ENCODE data around the gene CSPG5. TPM values are rescaled to one million over a fixed set of nuclear protein-coding genes. Genes with fewer than 3 reads are reported as not detected.

The CSPG5 gene
- total RNA-seq, 1 donor from 2014 or later, result 1.7 TPM

- Histone ChIP-seq H3K27ac (no peak overlapping the region), H3K4me2 (no peak overlapping the region), H3K4me3 (no peak overlapping the region), H3K4me1 (peaks cover 17% of the 10 kb centered on the region), H3K79me2 (ENCODE audit: low read depth) (no peaks in the 10 kb centered on the region), H3K27me3 (no peaks in the 10 kb centered on the region), H3K36me3 (no peaks in the 10 kb centered on the region), H3F3A (ENCODE audit: low read depth) (peaks cover 2% of the 10 kb centered on the region), H3K9ac (no peak overlapping the region), H2AFZ (replicated peaks) (no peak overlapping the region), H3K9me3 (ENCODE audit: low read depth) (no peaks in the 10 kb centered on the region), H4K20me1 (ENCODE audit: low read depth) (no peaks in the 10 kb centered on the region)
- Mint-ChIP-seq H3K4me3 (no peak overlapping the region), H3K9me3 (peaks cover 9% of the 10 kb centered on the region), H3K4me1 (peaks cover 24% of the 10 kb centered on the region), H3K36me3 (no peaks in the 10 kb centered on the region), H3K27me3 (ENCODE audit: insufficient read depth, low read depth) (peaks cover 10% of the 10 kb centered on the region), H3K27ac (no peak overlapping the region)
- TF ChIP-seq EZH2 (IDR thresholded peaks at IDR 0.05), result no peak
- TF ChIP-seq, protein P1, sequence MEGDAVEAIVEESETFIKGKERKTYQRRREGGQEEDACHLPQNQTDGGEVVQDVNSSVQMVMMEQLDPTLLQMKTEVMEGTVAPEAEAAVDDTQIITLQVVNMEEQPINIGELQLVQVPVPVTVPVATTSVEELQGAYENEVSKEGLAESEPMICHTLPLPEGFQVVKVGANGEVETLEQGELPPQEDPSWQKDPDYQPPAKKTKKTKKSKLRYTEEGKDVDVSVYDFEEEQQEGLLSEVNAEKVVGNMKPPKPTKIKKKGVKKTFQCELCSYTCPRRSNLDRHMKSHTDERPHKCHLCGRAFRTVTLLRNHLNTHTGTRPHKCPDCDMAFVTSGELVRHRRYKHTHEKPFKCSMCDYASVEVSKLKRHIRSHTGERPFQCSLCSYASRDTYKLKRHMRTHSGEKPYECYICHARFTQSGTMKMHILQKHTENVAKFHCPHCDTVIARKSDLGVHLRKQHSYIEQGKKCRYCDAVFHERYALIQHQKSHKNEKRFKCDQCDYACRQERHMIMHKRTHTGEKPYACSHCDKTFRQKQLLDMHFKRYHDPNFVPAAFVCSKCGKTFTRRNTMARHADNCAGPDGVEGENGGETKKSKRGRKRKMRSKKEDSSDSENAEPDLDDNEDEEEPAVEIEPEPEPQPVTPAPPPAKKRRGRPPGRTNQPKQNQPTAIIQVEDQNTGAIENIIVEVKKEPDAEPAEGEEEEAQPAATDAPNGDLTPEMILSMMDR (IDR thresholded peaks at IDR 0.05), result no peak
- TF ChIP-seq EZH2phosphoT487 (IDR thresholded peaks at IDR 0.05), result no peak
- DNase-seq (ENCODE audit: low spot score), result no peak
These were observed 37.0 kb downstream of the CSPG5 start for GRCh38 chr3:47541583-47542108.

DNA sequence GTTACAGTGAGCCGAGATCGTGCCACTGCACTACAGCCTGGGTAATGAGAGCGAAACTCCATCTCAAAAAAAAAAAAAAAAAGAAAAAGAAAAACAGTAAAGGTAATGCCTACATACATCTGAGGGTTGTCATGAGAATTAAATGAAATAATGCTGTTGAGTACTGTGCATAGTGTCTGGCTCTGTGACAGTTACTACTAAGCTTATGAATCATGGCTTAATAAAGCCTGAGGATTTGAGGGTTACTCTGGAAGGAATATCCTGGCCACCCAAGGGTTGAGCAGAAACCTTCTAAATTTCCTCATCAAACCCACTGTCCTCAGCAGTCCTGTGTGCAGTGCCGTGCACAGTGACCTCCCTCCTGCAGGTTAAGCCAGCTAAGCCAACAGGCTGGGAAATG lies 38.4 kb downstream of the CSPG5 start:
- H3K4me1 Mint-ChIP-seq, result peaks cover 28% of the 10 kb centered on the region
- peaks cover 25% of the 10 kb centered on the region for H3K4me1 ChIP-seq
- H3K27ac Mint-ChIP-seq, result no peak overlapping the region
- H3K27me3 ChIP-seq, result no peaks in the 10 kb centered on the region
- no peaks in the 10 kb centered on the region for H3K9me3 ChIP-seq (ENCODE audit: low read depth)
- TF ChIP-seq, protein P1 (IDR thresholded peaks at IDR 0.05), result no peak
- TF ChIP-seq EZH2 (IDR thresholded peaks at IDR 0.05), result no peak
- TF ChIP-seq EZH2phosphoT487 (IDR thresholded peaks at IDR 0.05), result no peak
- H3K4me2 ChIP-seq, result no peak overlapping the region
- no peaks in the 10 kb centered on the region for H3K36me3 Mint-ChIP-seq
- H3K9ac ChIP-seq, result no peak overlapping the region
- peaks cover 10% of the 10 kb centered on the region for H3K9me3 Mint-ChIP-seq
- no peaks in the 10 kb centered on the region for H3K36me3 ChIP-seq
- no peaks in the 10 kb centered on the region for H3K79me2 ChIP-seq (ENCODE audit: low read depth)
- no peak overlapping the region for H2AFZ ChIP-seq (replicated peaks)
- H4K20me1 ChIP-seq (ENCODE audit: low read depth), result no peaks in the 10 kb centered on the region
- H3K27me3 Mint-ChIP-seq (ENCODE audit: insufficient read depth, low read depth), result peaks cover 10% of the 10 kb centered on the region
- no peak overlapping the region for H3K27ac ChIP-seq
- H3K4me3 ChIP-seq, result no peak overlapping the region
- peaks cover 11% of the 10 kb centered on the region for H3F3A ChIP-seq (ENCODE audit: low read depth)
- DNase-seq (ENCODE audit: low spot score), result no peak
- no peak overlapping the region for H3K4me3 Mint-ChIP-seq

- peak overlapping the region; percentile 78 for H3K27ac Mint-ChIP-seq
- H3K4me2 ChIP-seq, result peak overlapping the region; percentile 8
- H3K4me3 Mint-ChIP-seq, result no peak overlapping the region
- H2AFZ ChIP-seq (replicated peaks), result peak overlapping the region; percentile 78
- H3K27me3 Mint-ChIP-seq (ENCODE audit: insufficient read depth, low read depth), result peaks cover 7% of the 10 kb centered on the region
- peaks cover 2% of the 10 kb centered on the region for H3K36me3 Mint-ChIP-seq
- no peaks in the 10 kb centered on the region for H3K9me3 ChIP-seq (ENCODE audit: low read depth)
- H3K27ac ChIP-seq, result peak overlapping the region; percentile 7
- no peak overlapping the region for H3K9ac ChIP-seq
- no peaks in the 10 kb centered on the region for H3K79me2 ChIP-seq (ENCODE audit: low read depth)
- no peaks in the 10 kb centered on the region for H3K36me3 ChIP-seq
- no peak for DNase-seq (ENCODE audit: low spot score)
- H3K4me3 ChIP-seq, result no peak overlapping the region
- H3K4me1 ChIP-seq, result peaks cover 20% of the 10 kb centered on the region
- peaks cover 22% of the 10 kb centered on the region for H3K4me1 Mint-ChIP-seq
- peaks cover 20% of the 10 kb centered on the region for H3K9me3 Mint-ChIP-seq
- H4K20me1 ChIP-seq (ENCODE audit: low read depth), result no peaks in the 10 kb centered on the region
- H3F3A ChIP-seq (ENCODE audit: low read depth), result peaks cover 11% of the 10 kb centered on the region
- no peaks in the 10 kb centered on the region for H3K27me3 ChIP-seq
- TF ChIP-seq EZH2phosphoT487 (IDR thresholded peaks at IDR 0.05) (no peak), EZH2 (IDR thresholded peaks at IDR 0.05) (no peak)
- TF ChIP-seq, protein P1 (IDR thresholded peaks at IDR 0.05), result no peak
These were observed 41.7 kb downstream of the CSPG5 start for GRCh38 chr3:47536967-47537366.
